Measurements from ENCODE around the gene SLC2A11. TPM values are rescaled to one million over a fixed set of nuclear protein-coding genes. Genes with fewer than 3 reads are reported as not detected.
A peak's percentile ranks its signal among the peaks of the same experiment; 100 is the strongest.
"Not testable (repeated sequence)": the region's sequence is repeated elsewhere in the genome, so short reads cannot be mapped to it uniquely, and the experiment has no call there.

Gene SLC2A11
- total and polyA plus RNA-seq, 3 experiments from 2014 or later = 5.2 to 9.0 (median 7.1) TPM

DNA sequence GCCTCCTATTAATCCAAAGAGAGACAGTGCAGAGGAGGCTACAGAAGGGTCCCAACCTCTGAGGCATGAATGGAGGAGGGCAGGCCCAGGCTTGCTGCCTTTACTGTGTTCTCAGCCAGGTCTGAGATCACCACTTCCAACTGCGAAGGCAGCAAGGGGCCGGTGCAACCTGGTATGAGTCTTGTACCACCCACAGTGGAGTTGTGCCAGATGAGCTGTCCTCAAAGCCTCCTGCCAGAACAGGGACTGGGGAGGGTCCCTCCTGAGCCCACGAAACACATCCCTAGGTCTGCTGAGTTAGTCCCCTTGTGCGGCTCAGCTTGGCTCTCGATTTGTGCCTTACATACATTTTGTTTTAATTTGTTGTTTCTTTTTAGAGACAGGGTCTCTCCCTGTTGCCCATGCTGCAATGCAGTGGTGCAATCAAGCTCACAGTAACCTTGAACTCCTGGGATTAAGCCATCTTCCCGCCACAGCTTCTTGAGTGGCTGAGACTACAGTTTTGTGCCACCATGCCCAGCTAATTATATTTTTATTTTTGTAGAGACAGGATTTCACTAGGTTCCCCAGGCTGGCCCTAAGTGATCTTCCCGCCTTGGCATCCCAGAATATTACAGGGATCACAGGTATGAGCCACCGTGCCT, 45.8 kb downstream of the SLC2A11 start:
- Histone ChIP-seq H3K9me3 (ENCODE audit: low read length) (no peaks in the 10 kb centered on the region), H3K27me3 (ENCODE audit: insufficient read depth, low read length, poor library complexity, severe bottlenecking) (no peaks in the 10 kb centered on the region), H3K27ac (ENCODE audit: low read depth, low read length) (no peak overlapping the region), H3K4me3 (ENCODE audit: low read length) (no peak overlapping the region), H3K36me3 (ENCODE audit: insufficient read depth, low read length) (no peaks in the 10 kb centered on the region), H3K4me1 (ENCODE audit: insufficient read depth, low read length) (no peaks in the 10 kb centered on the region)
- H3K4me3 Mint-ChIP-seq = no peak overlapping the region
- peaks cover 0 to 5% (median 2%) of the 10 kb centered on the region in 3 donors for H3K36me3 Mint-ChIP-seq
- no peaks in the 10 kb centered on the region for H3K4me1 Mint-ChIP-seq
- CTCF ChIA-PET = interaction anchor here (1.8 kb wide), 1 partner anchor 10 kb away, joined by 7 read pairs; the partner anchor contains the start of gene MIF
- DNase-seq = no peak
- peaks cover 0 to 3% of the 10 kb centered on the region in 2 donors for H3K27me3 Mint-ChIP-seq
- no peaks in the 10 kb centered on the region for H3K9me3 Mint-ChIP-seq
- H3K27ac Mint-ChIP-seq = peak overlapping the region in 1 of 8 donors; percentile 57
- POLR2A ChIA-PET = no interaction called here

GRCh38 chr22:23904573-23905254, 47.0 kb downstream of the SLC2A11 start:
- Histone ChIP-seq H3K4me1 (ENCODE audit: insufficient read depth, low read length) (no peaks in the 10 kb centered on the region), H3K27ac (ENCODE audit: low read depth, low read length) (no peak overlapping the region), H3K4me3 (ENCODE audit: low read length) (no peak overlapping the region), H3K27me3 (ENCODE audit: insufficient read depth, low read length, poor library complexity, severe bottlenecking) (no peaks in the 10 kb centered on the region), H3K36me3 (ENCODE audit: insufficient read depth, low read length) (no peaks in the 10 kb centered on the region), H3K9me3 (ENCODE audit: low read length) (no peaks in the 10 kb centered on the region)
- H3K4me1 Mint-ChIP-seq = no peaks in the 10 kb centered on the region
- no peak for DNase-seq
- H3K9me3 Mint-ChIP-seq = no peaks in the 10 kb centered on the region
- peaks cover 0 to 5% (median 2%) of the 10 kb centered on the region in 3 donors for H3K36me3 Mint-ChIP-seq
- H3K4me3 Mint-ChIP-seq = peak overlapping the region in 1 of 7 donors; percentile 26
- ChIA-PET CTCF (interaction anchor here (0.5 kb wide), 1 partner anchor 187 kb away, joined by 3 read pairs; no protein-coding TSS in a partner anchor), POLR2A (interaction anchor here (0.5 kb wide), 1 partner anchor 11 kb away, joined by 3 read pairs; the partner anchor contains the start of gene MIF)
- H3K27me3 Mint-ChIP-seq = peaks cover 0 to 3% of the 10 kb centered on the region in 2 donors
- H3K27ac Mint-ChIP-seq = no peak overlapping the region

DNA sequence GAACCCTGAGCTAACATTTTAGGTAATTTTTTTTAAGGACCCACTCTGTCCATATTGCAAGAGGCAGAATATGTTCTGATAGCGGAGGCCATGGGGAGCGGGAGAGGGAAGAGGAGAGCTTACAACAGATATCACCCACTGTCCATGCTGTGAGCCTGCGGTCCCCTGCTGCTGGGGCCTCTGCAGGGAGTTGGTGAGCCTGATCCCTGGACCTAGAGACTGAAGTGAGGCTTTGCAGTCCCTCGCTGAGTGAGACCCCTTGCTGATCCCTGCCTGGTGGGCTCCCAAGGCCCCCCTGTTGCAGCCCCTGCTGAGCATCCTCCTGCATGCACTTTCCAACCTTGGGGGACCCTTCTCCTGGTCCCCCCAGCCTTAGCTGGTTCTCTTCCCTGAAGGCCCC, 49.0 kb downstream of the SLC2A11 start:
- Mint-ChIP-seq H3K4me3 (no peak overlapping the region), H3K4me1 (no peaks in the 10 kb centered on the region), H3K27me3 (peaks cover 0 to 3% of the 10 kb centered on the region in 2 donors), H3K27ac (no peak overlapping the region), H3K36me3 (no peaks in the 10 kb centered on the region), H3K9me3 (no peaks in the 10 kb centered on the region)
- no peak overlapping the region for H3K4me3 ChIP-seq (ENCODE audit: low read length)
- H3K27ac ChIP-seq (ENCODE audit: low read depth, low read length) = no peak overlapping the region
- H3K4me1 ChIP-seq (ENCODE audit: insufficient read depth, low read length) = no peaks in the 10 kb centered on the region
- no peak for DNase-seq
- H3K36me3 ChIP-seq (ENCODE audit: insufficient read depth, low read length) = no peaks in the 10 kb centered on the region
- ChIA-PET POLR2A (no interaction called here), CTCF (no interaction called here)
- no peaks in the 10 kb centered on the region for H3K9me3 ChIP-seq (ENCODE audit: low read length)
- no peaks in the 10 kb centered on the region for H3K27me3 ChIP-seq (ENCODE audit: insufficient read depth, low read length, poor library complexity, severe bottlenecking)

DNA sequence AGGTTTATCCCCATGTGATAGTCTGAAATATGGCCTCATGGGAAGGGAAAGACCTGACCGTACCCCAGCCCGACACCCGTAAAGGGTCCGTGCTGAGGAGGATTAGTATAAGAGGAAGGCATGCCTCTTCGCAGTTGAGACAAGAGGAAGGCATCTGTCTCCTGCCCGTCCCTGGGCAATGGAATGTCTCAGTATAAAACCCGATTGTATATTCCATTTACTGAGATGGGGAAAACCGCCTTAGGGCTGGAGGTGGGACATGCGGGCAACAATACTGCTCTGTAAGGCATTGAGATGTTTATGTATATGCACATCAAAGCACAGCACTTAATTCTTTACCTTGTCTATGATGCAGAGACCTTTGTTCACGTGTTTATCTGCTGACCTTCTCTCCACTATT, 49.7 kb downstream of the SLC2A11 start:
- not testable (repeated sequence) for H3K4me3 Mint-ChIP-seq
- CTCF ChIA-PET = interaction anchor here (4.6 kb wide), 1 partner anchor 14 kb away, joined by 21 read pairs; the partner anchor contains the start of gene MIF

DNA sequence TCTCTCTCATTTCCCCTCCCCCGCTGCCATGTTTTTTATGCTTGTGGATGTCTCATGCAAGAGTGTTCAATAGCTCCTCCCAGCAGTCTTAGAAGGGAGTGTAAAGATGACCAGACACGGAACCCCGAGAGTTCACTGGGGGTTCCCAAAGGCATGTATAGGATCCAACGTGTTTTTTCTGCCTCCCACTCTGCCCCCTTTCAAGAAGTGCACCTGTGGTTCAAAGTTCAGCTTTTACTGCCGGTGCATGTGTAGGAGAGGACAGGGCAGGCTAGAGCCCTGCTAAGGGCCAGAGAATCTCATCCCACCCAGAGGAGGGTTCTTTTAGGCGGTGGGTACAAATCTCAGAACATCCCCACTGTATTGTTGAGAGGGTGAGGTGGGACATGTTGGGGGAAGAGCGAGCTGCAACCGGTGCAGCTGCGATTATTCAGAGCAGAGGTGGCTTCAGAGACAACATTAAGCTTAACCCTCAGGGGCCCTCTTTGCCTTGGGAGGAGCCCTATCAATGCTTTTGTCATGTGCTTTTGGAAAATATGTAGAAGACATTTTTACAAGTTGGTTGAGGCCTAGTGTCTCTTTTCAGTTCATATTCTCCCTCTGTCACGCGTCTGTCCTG, 51.0 kb downstream of the SLC2A11 start:
- Mint-ChIP-seq H3K4me1 (peaks cover 7 to 9% (median 8%) of the 10 kb centered on the region in 3 donors), H3K36me3 (peaks cover 0 to under 1% (median 0%) of the 10 kb centered on the region in 3 donors), H3K4me3 (no peak overlapping the region), H3K27ac (peak overlapping the region in 1 of 8 donors; percentile 34), H3K27me3 (peaks cover 0 to 5% of the 10 kb centered on the region in 2 donors), H3K9me3 (no peaks in the 10 kb centered on the region)
- DNase-seq = no peak
- H3K4me3 ChIP-seq (ENCODE audit: low read length) = no peak overlapping the region
- peaks cover 6% of the 10 kb centered on the region for H3K4me1 ChIP-seq (ENCODE audit: insufficient read depth, low read length)
- H3K27ac ChIP-seq (ENCODE audit: low read depth, low read length) = no peak overlapping the region
- ChIA-PET POLR2A (no interaction called here), CTCF (interaction anchor here (1.0 to 4.6 kb wide), 2 partner anchors 15 to 59 kb away, joined by 3 to 21 read pairs; partner anchors contain the start of gene MIF)
- H3K9me3 ChIP-seq (ENCODE audit: low read length) = no peaks in the 10 kb centered on the region
- H3K27me3 ChIP-seq (ENCODE audit: insufficient read depth, low read length, poor library complexity, severe bottlenecking) = no peaks in the 10 kb centered on the region
- H3K36me3 ChIP-seq (ENCODE audit: insufficient read depth, low read length) = no peaks in the 10 kb centered on the region

More for the DNA sequence above, 49.7 kb downstream of the SLC2A11 start:
- H3K27ac Mint-ChIP-seq; H3K9me3 Mint-ChIP-seq; DNase-seq; H3K9me3 ChIP-seq (ENCODE audit: low read length); H3K4me3 ChIP-seq (ENCODE audit: low read length); H3K36me3 ChIP-seq (ENCODE audit: insufficient read depth, low read length); H3K27me3 Mint-ChIP-seq; H3K27ac ChIP-seq (ENCODE audit: low read depth, low read length); H3K27me3 ChIP-seq (ENCODE audit: insufficient read depth, low read length, poor library complexity, severe bottlenecking); POLR2A ChIA-PET; H3K4me1 ChIP-seq (ENCODE audit: insufficient read depth, low read length); H3K4me1 Mint-ChIP-seq; H3K36me3 Mint-ChIP-seq: not testable (repeated sequence)

- peaks cover 6% of the 10 kb centered on the region for H3K4me1 ChIP-seq (ENCODE audit: insufficient read depth, low read length)
- POLR2A ChIA-PET = interaction anchor here (0.5 kb wide), 1 partner anchor 160 kb away, joined by 3 read pairs; no protein-coding TSS in a partner anchor
- H3K9me3 ChIP-seq (ENCODE audit: low read length) = no peaks in the 10 kb centered on the region
- H3K27me3 Mint-ChIP-seq = peaks cover 0 to 5% of the 10 kb centered on the region in 2 donors
- H3K27ac Mint-ChIP-seq = no peak overlapping the region
- H3K27ac ChIP-seq (ENCODE audit: low read depth, low read length) = no peak overlapping the region
- H3K4me3 Mint-ChIP-seq = no peak overlapping the region
- no peaks in the 10 kb centered on the region for H3K27me3 ChIP-seq (ENCODE audit: insufficient read depth, low read length, poor library complexity, severe bottlenecking)
- no peak for DNase-seq
- H3K4me3 ChIP-seq (ENCODE audit: low read length) = no peak overlapping the region
- H3K36me3 ChIP-seq (ENCODE audit: insufficient read depth, low read length) = no peaks in the 10 kb centered on the region
- peaks cover 0 to 2% (median 0%) of the 10 kb centered on the region in 3 donors for H3K36me3 Mint-ChIP-seq
- H3K9me3 Mint-ChIP-seq = no peaks in the 10 kb centered on the region
- CTCF ChIA-PET = interaction anchor here (4.6 kb wide), 1 partner anchor 16 kb away, joined by 21 read pairs; the partner anchor contains the start of gene MIF
- H3K4me1 Mint-ChIP-seq = peaks cover 10 to 15% (median 12%) of the 10 kb centered on the region in 3 donors
Measured at GRCh38 chr22:23909296-23909898, 51.7 kb downstream of the SLC2A11 start.

- H3K36me3 Mint-ChIP-seq = peaks cover 0 to 2% (median 0%) of the 10 kb centered on the region in 3 donors
- Histone ChIP-seq H3K36me3 (ENCODE audit: insufficient read depth, low read length) (no peaks in the 10 kb centered on the region), H3K4me3 (ENCODE audit: low read length) (no peak overlapping the region), H3K4me1 (ENCODE audit: insufficient read depth, low read length) (peaks cover 6% of the 10 kb centered on the region), H3K27ac (ENCODE audit: low read depth, low read length) (no peak overlapping the region), H3K9me3 (ENCODE audit: low read length) (no peaks in the 10 kb centered on the region), H3K27me3 (ENCODE audit: insufficient read depth, low read length, poor library complexity, severe bottlenecking) (no peaks in the 10 kb centered on the region)
- DNase-seq = no peak
- POLR2A ChIA-PET = interaction anchor here (0.7 kb wide), 1 partner anchor 193 kb away, joined by 3 read pairs; no protein-coding TSS in a partner anchor
- H3K4me1 Mint-ChIP-seq = peaks cover 13 to 16% (median 15%) of the 10 kb centered on the region in 3 donors
- no peaks in the 10 kb centered on the region for H3K9me3 Mint-ChIP-seq
- H3K27ac Mint-ChIP-seq = no peak overlapping the region
- H3K27me3 Mint-ChIP-seq = peaks cover 0 to 5% of the 10 kb centered on the region in 2 donors
- peak overlapping the region in 1 of 7 donors; percentile 6 for H3K4me3 Mint-ChIP-seq
- CTCF ChIA-PET = interaction anchor here (4.6 kb wide), 1 partner anchor 17 kb away, joined by 21 read pairs; the partner anchor contains the start of gene MIF
Measured at GRCh38 chr22:23910496-23911190, 53.0 kb downstream of the SLC2A11 start.

Measured in CD8-positive, alpha-beta memory T cell (primary cell).